ENCODE measurements around the gene TUBGCP6.
"Not testable (repeated sequence)": the region's sequence is repeated elsewhere in the genome, so short reads cannot be mapped to it uniquely, and the experiment has no call there.

GRCh38 chr22:50273352-50273751, 28.5 kb upstream of the TUBGCP6 start:
- not testable (repeated sequence) for TF ChIP-seq CTCF (IDR thresholded peaks at IDR 0.05; ENCODE audit: borderline replicate concordance, extremely low read depth, low read length, poor library complexity, severe bottlenecking); EZH2 (IDR thresholded peaks at IDR 0.05; ENCODE audit: borderline replicate concordance, low read depth, low read length, severe bottlenecking)
